GM21423 (cell line): ENCODE results near the gene USP47.

ENCODE experiments used
- ATAC-seq: cut with Tn5 transposase; IDR thresholded peaks from one replicate; pipeline ENCODE4 v1.9.1; 2021; ENCODE audit warnings: mild to moderate bottlenecking, moderate library complexity; ENCODE audit not compliant: unreplicated experiment

Gene USP47

GRCh38 chr11:11992257-11993212 is 150.8 kb downstream of the USP47 start:
- ATAC-seq: no peak

DNA sequence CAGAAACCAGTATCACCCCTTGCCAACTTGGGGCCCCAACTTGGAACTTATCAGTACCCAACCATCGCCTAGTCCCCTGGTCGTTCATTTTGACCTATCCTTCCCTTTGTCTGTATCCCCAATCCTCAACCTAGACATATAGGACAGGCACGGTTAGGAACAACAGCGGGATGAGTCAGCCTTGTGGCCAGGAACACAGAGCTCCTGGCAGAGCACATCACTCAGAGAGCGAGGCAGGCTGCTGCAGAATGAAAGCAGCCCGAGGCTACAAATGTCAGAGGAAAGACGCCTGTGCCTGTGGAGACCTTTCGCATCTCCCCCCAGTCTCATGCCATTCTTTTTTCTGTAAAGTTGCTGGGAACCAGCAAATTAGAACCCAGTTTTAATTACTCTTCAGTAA is 152.1 kb downstream of the USP47 start:
- no peak for ATAC-seq

DNA sequence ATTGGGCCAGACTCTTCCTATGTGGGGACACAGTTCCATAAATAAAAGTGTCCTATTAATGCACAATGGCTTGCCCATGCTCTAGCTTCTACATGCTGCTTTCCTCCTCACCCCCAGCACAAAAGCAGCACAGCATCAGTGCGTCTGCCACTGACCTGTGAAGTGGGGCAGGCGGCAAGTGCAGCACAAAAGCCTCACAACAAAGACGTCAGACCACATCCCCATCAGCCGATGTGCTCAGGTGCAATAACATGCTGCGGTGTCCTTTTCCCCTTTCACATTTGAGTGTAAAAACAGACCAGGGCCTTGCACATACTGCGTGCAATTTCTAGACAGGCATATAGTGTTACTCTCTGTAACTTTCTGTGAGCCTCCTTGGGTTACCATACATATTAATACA is 153.8 kb downstream of the USP47 start:
- ATAC-seq: no peak

GRCh38 chr11:11996321-11997048 is 154.7 kb downstream of the USP47 start:
- no peak for ATAC-seq

DNA sequence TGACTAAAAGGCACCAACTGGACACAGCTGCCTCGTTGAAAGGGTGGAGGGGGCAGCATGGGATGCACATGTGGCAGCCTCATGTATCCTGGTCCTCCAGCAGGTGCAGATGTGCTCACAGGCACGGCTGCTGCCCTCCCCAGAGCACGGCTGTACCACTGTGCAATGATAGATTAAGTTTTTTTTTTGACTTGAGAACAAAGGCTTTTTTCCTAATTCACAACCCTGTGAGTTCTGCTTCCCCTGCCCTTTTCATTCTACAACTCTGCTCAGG is 155.2 kb downstream of the USP47 start:
- ATAC-seq: no peak

- ATAC-seq: no peak
Observed at GRCh38 chr11:11998091-11998781, 156.5 kb downstream of the USP47 start.

DNA sequence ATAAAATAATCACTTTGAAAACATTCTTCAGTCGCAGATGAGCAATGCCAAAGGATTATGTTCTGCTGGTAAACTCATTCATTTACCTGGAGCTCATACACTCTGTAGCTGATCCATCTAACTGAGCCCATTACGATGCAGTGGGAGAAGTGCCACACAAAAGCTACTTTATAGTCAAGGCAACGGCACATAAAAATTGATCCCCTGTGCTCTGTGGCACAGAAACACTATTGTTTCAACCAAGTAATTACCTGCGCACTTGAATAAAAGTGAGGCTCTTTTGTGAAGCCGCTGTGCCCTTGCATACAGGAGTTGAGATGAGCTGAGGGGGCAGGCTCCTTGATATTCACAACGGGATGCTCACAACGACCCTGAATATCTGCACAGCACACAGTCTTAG is 159.4 kb downstream of the USP47 start:
- ATAC-seq: no peak

DNA sequence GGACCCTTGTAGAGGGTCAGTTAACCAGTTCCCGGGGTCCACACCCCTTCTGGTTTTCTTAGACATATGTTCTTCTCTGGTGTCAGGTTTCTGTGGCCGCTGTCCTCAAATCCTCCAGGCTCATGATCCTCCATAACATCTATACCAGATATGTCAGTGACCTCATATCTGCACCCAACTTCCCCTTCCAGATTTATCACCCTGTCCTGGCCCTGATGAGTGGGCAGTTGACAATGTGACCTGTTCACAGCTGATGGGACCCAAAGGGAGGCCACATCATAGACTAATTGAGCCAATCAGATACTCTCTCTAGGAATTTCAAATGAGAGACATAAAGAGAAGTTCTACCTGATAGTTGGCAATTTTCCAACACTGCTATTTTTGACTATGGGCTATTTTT is 161.6 kb downstream of the USP47 start:
- no peak for ATAC-seq

- no peak for ATAC-seq
Observed at GRCh38 chr11:12003815-12004214, 162.0 kb downstream of the USP47 start.

DNA sequence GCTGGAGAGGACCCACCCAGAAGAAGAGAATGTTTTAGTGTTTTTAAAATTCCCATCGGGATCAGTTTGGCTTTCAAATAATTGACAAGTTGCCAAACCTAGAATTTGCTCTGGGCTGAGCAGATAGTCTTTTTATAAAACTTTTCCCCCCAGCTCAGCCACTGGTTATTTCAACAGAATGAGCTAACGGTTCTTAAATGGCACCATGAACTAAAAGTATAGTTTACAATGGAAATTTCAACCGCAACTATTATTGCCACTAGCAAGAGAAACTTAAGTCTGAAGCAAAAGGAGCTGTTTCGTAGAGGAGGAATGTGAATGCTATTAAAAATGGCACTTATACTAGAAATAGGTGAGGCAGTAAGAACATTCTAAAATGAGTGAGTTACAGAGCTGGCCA is 163.3 kb downstream of the USP47 start:
- no peak for ATAC-seq

GRCh38 chr11:12005476-12005875 is 163.7 kb downstream of the USP47 start:
- ATAC-seq: no peak

GRCh38 chr11:12006552-12007229 is 164.9 kb downstream of the USP47 start:
- no peak for ATAC-seq

GRCh38 chr11:12007230-12007593 is 165.4 kb downstream of the USP47 start:
- no peak for ATAC-seq

DNA sequence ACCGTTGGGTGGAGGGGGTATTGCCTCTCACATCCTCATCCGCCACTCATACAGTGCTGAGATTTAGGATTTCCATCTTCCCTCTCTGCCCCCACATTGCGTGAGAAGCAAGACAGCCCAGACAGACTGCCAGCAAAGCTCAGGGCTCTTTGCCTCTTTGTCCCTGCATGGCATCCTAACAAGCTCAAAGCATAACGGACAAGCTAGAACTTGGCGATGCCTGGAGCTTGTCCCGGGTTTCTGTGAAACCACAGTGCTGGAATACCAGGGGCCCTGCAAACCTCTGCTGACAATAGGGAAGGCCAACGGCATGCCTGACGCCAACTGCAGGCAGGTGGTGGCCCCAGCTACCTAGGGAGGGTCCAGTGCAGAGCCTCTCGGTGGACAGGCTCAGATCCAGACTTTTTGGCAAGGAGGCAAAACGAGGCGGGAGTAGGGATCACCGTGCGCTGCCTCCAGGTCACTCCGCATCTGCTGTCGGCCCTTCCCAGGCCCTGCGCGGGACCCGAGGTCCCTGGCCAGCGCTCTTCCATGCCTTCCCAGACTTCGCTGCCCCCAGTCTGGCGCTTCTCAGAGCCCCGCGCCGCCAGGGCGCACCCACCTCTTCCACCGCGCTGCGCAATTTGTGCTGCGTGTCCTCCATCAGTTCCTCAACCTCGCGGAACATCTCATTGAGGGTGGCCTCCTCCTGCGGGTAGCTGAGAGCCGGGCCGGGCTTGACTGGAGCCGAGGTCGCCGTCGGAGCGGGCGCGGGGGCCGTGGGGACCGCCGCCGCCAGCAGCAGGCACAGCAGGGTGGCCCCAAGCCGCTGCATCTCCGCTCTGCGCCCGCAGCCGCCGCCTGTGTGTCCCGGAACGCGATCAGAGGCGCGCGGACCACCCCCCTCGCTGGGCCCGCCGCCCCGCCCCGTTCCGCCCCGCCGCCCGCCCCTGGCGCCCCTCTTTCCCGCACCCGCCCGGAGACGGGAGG is 166.3 kb downstream of the USP47 start, which contains the start of gene DKK3:
TSS of gene DKK3 (minus strand) at position 858 of the 969 bp plus-strand sequence. CDS start at position 814, 44 bp downstream.
- no peak for ATAC-seq
